Measurements from ENCODE around the gene GRAMD2A.

DNA sequence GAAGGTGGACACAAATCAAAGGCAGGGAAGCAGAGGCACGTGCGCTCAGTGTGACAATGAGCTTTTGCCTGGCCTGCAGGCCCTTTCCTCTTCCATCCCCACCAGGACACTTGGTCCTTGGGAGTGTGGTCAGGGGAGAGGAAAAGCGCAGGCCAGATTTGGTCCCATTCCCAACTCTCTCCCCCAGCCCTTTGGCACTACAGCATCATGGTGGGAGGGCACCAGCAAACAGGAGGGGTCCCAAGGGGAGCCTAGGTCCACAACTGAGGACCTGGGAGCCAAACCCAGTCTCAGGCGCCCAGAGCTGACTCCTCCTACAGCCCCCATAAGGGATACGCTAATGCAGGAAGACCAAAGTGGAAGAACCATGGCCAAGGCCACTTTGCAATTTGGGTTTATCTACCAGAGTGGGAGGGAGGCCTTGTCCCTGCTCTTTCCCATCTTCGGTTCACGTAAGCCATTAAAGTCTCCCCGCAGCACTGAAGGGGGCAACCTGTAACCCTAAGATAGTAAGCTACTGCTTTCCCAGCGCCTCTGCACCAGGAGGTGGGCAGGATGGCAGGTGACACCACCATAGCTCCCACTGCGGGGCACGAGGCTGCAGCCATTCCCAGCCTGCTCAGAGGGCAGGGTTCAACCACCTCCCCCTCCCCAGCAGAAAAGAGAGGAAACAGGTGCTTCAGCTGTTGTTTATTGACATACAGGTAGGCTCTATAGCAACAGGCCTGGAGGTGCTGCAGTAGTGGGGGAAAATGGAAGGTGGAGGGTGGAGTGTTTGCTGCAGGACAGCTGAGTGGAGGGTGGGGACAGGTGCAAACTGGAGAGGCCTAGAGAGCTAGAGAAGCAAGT, 993 bp upstream of the GRAMD2A start:
- TF ChIP-seq, protein P1, sequence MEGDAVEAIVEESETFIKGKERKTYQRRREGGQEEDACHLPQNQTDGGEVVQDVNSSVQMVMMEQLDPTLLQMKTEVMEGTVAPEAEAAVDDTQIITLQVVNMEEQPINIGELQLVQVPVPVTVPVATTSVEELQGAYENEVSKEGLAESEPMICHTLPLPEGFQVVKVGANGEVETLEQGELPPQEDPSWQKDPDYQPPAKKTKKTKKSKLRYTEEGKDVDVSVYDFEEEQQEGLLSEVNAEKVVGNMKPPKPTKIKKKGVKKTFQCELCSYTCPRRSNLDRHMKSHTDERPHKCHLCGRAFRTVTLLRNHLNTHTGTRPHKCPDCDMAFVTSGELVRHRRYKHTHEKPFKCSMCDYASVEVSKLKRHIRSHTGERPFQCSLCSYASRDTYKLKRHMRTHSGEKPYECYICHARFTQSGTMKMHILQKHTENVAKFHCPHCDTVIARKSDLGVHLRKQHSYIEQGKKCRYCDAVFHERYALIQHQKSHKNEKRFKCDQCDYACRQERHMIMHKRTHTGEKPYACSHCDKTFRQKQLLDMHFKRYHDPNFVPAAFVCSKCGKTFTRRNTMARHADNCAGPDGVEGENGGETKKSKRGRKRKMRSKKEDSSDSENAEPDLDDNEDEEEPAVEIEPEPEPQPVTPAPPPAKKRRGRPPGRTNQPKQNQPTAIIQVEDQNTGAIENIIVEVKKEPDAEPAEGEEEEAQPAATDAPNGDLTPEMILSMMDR (IDR thresholded peaks at IDR 0.05), result no peak
- TF ChIP-seq POLR2A (IDR thresholded peaks at IDR 0.05) (no peak), POLR2AphosphoS5 (IDR thresholded peaks at IDR 0.05) (no peak)
